ENCODE results near the gene ALMS1.
"Not testable (repeated sequence)": the region's sequence is repeated elsewhere in the genome, so short reads cannot be mapped to it uniquely, and the experiment has no call there.

Gene ALMS1

GRCh38 chr2:73494031-73494430 is 108.4 kb downstream of the ALMS1 start:
- no peak overlapping the region for H3K27ac ChIP-seq
- no peak overlapping the region for H3K4me3 ChIP-seq
- DNase-seq (ENCODE audit: low spot score): no peak
- TF ChIP-seq CTCF (IDR thresholded peaks at IDR 0.05): no peak

DNA sequence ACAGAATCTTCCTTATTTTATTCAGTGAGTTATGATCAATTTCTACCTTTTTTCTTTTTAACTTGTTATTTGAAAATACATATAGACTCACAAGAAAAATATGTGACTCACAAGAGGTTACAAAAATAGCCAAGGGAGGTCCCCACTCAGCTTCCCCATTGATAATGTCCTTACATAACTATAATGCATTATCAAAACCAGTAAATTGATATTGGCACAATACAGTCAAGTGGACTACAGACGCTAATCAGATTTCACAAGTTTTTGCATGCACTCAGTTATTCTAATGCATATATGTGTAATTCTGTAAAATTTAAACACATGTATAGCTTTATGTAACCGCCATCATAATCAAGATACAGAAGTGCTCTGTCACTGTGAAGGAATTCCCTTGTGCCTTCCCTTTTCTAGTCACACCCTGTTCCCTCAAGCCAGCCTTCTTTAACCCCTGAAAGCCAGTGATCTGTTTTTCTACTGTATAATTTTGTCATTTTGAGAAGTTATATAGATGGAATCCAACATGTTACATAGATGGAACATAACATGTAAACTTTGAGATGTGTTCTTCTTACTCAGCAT is 118.4 kb downstream of the ALMS1 start:
- Histone ChIP-seq H3K4me3 (no peak overlapping the region), H3K27ac (no peak overlapping the region)
- DNase-seq (ENCODE audit: low spot score): no peak
- TF ChIP-seq CTCF (IDR thresholded peaks at IDR 0.05): no peak

GRCh38 chr2:73504850-73505249 is 119.2 kb downstream of the ALMS1 start:
- H3K4me3 ChIP-seq; DNase-seq (ENCODE audit: low spot score); H3K27ac ChIP-seq: not testable (repeated sequence)

GRCh38 chr2:73510470-73510869 is 124.8 kb downstream of the ALMS1 start:
- not testable (repeated sequence) for DNase-seq (ENCODE audit: low spot score)

GRCh38 chr2:73516033-73516432 is 130.4 kb downstream of the ALMS1 start:
- no peak for DNase-seq (ENCODE audit: low spot score)
- H3K27ac ChIP-seq: no peak overlapping the region
- TF ChIP-seq CTCF (IDR thresholded peaks at IDR 0.05): no peak
- no peak overlapping the region for H3K4me3 ChIP-seq

More at GRCh38 chr2:73510470-73510869, 124.8 kb downstream of the ALMS1 start:
- H3K27ac ChIP-seq, H3K4me3 ChIP-seq: not testable (repeated sequence)

GRCh38 chr2:73528688-73529087 is 143.1 kb downstream of the ALMS1 start:
- no peak for DNase-seq (ENCODE audit: low spot score)
- Histone ChIP-seq H3K4me3 (no peak overlapping the region), H3K27ac (no peak overlapping the region)
- no peak for TF ChIP-seq CTCF (IDR thresholded peaks at IDR 0.05)

DNA sequence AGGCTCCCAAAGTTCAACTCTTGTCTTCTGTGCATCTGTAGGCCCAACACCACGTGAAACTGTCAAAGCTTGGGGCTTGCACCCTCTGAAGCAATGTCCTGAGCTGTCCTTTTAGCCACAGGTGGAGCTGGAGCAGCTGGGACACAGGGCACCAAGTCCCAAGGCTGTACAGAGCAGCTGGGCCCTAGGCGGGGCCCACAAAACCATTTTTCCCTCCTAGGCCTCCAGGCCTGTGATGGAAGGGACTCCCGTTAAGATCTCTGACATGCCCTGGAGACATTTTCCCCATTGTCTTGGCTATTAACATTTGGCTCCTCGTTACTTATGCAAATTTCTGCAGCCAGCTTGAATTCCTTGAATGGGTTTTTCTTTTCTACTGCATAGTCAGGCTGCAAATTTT is 145.1 kb downstream of the ALMS1 start:
- H3K4me3 ChIP-seq; DNase-seq (ENCODE audit: low spot score); H3K27ac ChIP-seq: not testable (repeated sequence)

DNA sequence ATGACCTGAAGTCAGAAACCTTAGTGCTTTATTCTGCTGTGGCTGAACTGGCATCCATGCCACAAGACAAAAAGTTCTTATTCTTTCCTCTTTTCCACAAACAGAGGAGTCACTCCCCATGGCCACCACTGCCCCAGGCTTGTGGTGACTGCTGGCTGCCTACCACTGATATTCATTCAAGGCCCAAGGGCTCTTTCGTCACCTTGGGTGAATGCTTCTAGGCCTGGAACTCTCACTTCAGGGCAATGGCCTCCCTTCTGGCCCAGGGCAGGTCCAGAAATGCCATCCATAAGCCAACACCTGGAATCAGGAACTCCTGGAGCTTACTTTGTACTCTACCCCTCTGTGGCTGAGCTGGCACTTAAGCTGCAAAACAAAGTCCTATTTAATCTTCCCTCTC is 146.7 kb downstream of the ALMS1 start:
- DNase-seq (ENCODE audit: low spot score): no peak
- Histone ChIP-seq H3K27ac (no peak overlapping the region), H3K4me3 (no peak overlapping the region)
- TF ChIP-seq CTCF (IDR thresholded peaks at IDR 0.05): no peak
